Kidney tubule cell (primary cell): ENCODE results near the gene KIF3C.
"Not testable (repeated sequence)": the region's sequence is repeated elsewhere in the genome, so short reads cannot be mapped to it uniquely, and the experiment has no call there.

ENCODE experiments used
- DNase-seq: peaks from one replicate; pipeline ENCODE4 v3.0.0-alpha.2; 2018; ENCODE audit warnings: low spot score

Gene KIF3C

DNA sequence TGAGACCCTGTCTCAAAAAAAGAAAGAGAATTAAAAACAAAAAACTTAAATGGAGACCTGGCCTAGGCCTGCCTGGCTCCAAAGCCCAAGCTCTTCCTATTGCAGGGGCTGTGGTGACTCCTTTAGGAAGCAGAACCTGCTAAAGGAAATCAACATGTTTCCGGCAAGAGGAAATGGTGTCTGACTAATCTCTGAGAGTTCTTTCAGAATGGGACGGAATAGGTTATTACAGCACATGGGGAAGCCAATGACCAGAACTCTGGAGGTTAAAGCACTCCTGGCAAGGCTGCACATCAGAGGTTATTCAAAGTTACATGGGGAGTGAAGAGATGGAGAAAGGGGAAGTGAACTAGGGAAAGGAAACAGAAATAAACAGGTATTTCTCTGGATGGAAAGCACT lies 21.4 kb downstream of the KIF3C start:
- DNase-seq = peak; percentile 77

DNA sequence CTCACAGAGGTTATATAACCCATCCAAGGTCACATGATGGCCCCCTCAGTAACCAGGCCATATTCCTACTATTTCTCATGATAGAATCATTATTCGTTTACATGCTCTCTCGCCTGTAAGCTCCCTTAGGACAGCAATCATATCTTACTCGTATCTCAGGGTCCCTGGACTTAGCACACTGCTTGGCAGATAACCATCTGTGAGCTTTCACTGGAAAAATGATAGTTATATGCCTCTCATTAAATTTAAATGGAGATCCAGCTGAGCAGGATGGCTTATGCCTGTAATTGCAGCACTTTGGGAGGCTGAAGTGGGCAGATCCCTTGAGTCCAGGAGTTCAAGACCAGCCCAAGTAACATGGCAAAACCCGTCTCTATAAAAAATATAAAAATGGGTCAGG lies 21.9 kb downstream of the KIF3C start:
- no peak for DNase-seq

DNA sequence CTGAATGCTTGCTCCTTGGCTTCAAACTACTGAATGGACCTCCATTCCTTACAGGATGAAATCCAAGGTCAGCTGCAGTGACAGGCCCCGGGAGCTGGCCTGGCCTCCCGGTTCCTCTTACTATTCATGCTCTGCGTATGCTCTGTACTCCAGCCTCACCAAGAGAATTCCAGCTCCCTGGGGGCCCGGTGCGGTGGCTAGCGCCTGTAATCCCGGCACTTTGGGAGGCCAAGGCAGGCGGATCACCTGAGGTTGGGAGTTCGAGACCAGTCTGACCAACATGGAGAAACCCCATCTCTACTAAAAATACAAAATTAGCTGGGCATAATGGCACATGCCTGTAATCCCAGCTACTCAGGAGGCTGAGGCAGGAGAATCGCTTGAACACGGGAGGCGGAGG lies 23.7 kb downstream of the KIF3C start:
- DNase-seq = not testable (repeated sequence)

DNA sequence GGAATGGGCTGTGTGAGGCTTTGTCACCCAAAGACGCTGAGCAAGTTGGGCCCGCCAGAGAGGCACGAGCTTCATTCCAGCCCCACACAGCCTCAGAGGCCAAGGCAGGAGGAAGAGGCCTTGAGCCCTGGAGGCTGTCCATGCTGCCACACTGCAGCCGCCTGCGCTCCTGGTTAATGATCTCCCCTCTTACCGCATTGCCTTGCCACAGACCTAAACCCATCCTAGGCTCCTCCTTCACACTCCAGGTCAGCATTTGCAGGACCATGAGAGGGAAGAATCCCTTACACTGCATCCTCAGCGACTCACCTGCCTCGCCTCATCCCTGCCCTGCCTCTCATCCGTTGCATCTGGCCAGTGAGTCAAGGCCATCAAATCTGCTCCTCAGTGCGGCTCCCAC lies 24.6 kb downstream of the KIF3C start:
- peak; percentile 85 for DNase-seq

DNA sequence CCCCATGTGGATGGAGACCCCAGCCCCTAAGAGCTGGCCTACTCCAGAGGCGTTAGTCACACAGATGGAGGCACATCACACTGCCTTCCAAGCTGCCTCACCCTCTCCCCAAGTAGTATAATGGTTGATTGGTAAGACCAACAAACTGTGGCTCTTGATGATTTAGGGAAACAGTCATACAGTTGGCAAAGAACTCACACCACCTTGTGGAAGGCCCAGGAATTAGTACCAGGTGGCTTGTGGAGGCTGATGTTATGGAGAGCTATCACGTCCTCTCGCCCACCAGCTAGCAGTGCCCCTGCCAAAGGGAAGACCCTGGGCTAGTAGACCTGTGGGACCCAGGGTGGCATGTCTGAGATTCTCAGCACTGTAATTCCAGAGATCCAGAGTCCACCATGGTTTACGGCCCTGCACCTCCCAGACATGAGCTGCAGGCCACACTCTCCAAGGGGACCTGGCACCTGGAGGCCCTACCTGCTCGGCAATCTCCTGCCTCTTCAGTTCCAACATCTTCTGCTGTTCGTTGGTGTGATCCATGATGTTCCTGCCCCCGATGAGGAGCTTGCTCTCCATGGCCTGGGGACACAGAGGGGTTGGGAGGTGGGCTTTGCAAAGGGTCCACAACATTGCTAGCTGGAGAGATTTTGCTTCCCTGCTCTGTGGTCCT lies 26.3 kb downstream of the KIF3C start:
- DNase-seq = no peak

DNA sequence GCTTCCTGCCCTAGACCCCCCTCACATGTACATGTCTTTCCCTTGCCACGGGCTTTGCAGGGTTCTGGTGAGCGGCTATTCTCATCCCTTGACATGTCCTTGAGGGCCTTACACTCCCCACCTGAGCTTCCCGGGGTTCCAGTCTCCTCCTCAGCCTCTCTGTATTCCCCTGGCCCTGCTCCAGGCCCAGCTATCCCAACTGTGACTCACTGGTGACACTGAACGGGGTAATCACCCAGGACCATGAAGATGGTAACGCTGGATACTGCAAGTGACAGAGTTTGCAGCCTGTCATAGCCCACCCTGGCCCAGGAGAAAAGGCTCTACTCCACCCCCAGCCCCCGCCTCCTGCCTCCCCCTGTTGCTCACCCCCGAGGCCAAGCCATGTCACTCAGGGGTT lies 27.3 kb downstream of the KIF3C start:
- DNase-seq = peak; percentile 59

DNA sequence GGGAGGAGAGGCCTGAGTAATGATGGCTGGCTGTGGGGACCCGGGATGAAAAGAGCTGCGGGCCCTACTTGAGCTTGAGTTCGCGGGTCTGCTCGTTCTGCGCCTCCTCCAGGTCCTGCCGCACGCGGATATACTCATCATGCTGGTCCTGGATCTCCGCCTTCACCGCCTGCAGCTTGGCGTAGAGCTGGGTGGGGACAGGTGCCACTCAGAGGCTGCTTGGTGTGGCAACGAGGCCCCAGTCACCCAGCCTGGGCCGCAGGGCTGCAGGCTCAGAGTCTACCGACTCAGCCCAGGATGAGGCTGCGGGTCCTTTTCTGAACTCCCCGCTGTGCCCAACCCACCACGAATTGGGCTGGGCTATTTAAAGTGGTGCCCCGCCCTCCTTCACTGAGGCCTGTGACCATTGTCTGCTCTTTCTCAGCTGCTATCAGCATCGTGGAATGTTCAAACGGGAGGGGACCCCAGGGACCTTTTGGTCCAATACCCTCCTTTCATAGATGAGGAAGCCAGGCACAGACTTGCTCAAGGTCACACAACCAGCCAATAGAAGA lies 28.0 kb downstream of the KIF3C start:
- DNase-seq = no peak

DNA sequence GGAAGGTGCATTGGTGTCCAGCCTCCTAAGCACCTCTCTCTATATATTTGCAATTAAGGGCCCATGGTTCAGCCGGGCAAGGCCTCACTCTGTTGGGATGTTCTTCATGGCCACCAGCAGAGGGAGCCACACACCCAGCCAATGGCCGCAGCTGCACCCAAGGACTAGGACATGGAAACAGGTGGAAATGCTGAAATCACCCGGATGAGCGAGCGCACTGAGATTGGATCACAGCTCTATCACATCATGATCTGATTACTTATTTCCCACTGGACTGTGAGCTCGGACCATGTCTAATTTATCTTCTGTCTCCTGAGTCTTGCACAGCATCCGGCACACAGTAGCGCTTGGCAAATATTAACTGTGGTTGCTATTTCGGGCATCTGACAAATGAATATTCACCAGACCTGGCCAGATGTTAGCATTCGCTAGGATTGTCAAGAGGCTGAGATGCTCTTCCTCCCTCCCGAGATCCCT lies 31.2 kb downstream of the KIF3C start:
- peak; percentile 98 for DNase-seq

DNA sequence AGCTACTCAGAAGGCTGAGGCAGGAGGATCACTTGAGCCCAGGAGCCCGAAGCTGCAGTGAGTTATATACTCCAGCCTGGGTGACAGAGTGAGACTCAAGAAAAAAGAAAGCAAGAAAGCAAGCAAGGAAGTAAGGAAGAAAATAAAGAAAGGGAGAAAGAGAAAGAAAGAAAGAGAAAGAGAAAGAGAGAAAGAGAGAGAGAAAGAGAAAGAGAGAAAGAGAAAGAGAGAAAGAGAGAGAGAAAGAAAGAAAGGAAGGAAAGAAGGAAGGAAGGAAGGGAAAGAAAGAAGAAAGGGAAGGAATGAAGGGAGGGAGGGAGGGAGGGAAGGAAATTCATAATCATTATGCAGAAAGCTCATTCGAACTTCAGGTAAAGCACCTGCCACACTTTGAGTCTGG lies 33.9 kb downstream of the KIF3C start:
- DNase-seq = no peak

DNA sequence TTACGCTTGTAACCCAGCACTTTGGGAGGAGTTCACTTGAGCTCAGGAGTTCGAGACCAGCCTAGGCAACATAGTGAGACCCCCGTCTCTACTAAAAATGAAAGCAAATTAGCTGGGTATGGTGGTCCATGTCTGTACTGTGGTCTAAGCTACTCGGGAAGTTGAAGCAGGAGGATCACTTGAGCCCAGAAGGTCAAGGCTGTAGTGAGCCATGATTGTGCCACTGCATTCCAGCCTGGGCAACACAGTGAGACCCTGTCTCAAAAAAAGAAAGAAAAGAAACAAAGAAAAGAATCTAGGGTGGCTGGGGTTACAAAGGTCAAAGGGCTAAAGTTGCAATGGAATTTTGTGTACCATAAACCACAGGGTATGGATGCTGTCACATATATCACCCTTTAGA lies 41.3 kb downstream of the KIF3C start:
- DNase-seq = no peak

DNA sequence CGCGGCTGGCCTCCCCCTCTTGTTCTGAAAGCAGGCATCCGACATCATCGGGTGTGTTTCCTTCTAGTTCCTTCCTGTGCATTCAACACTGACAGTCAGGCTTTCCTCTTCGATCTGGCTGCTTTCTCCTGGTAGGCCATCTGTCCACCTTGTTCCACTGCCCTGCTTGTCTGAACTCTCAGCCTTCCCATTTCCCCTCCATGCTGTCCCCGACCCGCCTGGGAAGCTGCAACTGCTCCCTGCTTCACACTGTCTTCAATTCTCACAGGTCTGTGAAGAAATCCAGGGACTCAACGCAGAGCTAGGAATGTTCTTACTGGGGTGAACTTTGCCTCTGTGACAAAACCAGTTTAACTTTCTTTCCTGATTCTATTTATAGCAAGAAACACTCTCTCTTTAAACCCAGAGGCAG lies 43.0 kb downstream of the KIF3C start:
- no peak for DNase-seq

DNA sequence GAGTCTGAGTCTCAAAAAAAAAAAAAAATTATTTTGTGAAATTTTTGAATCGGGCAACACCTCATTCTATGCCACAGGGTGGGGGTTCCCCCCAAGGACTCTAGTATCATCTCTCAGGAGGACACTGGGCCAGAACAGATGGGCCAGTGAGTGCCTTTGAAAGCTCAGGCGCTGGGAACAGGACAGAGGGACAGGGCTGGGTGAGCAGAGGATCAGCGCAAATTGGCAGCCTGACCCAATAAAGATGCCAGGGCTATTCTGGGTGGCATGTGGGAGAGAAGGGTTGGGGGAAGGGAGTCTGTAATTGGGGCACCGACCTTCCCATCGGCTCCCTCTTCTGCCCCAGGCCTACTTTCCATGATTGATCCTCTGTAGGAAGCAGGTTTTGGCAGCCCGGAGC lies 44.0 kb downstream of the KIF3C start:
- DNase-seq = no peak

DNA sequence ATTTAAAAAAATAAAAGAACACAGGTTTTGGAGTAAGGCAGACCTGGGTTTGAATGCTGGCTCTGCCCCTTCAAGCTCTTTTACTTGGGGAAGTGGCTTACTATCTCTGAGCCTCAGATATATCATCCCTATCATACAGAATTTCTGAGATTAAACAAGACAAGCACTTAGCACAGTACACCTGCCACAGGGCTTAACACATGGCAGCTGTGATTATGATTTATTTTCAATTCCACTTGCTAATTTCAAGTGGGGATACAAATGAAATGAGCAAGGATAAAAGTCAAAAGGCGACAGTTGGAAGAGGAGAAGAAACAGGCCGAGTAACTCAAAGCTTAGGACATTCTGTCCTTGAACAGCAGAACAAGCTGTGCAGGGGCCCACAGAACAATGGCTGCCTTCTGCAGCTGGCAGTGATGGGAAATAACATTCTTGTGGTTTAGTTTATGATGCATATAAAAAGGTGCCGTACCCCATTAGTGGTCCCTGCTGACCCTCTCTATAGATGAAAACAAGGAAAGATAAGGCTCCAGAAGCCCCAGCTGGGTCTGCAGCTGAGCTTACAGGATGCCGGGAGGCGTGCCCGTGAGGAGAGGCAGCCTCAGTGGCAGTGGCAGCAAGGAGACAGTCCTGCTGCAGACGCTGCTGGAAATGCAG lies 45.3 kb downstream of the KIF3C start:
- DNase-seq = no peak

DNA sequence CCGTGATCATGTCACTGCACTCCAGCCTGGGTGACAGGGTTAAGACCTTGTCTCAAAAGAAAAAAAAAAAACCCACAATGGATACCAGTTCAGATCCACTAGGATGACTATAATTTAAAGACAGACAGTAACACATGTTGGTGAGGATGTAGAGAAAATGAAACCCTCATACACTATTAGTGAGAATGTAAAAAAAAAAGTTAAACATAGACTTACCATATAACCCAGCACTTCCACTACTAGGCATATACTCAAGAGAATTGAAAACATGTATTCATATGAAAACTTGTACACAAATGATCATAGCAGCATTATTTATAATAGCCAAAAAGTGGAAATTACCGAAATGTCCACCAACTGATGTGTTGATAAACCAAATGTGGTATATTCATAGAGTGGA lies 48.7 kb downstream of the KIF3C start:
- DNase-seq = no peak

DNA sequence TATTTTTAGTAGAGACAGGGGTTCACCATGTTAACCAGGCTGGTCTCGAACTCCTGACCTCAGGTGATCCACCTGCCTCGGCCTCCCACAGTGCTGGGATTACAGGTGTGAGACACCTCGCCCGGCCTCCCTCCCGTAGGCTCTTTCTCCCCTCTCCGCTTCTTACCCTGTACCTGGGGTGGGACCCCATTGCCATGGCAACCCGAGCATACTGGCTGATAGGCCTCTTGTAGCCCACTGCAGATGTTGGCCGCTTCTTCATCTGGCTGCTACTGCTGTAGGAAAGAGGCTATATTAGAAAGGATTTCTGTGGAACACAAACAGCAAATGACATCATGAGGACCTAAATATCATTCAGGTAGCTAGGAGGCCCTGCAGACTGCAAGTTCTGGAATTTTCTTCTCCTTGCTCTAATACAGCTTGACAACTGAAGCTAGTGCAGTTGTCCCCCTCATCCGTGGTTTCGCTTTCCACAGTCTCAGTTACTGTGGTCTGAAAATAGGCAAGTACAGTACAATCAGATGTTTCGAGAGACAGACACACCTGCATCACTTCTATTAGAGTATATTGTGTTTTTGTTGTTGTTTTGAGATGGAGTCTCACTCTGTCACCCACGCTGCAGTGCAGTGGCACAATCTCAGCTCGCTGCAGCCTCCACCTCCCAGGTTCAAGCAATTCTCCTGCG lies 52.4 kb downstream of the KIF3C start:
- no peak for DNase-seq

DNA sequence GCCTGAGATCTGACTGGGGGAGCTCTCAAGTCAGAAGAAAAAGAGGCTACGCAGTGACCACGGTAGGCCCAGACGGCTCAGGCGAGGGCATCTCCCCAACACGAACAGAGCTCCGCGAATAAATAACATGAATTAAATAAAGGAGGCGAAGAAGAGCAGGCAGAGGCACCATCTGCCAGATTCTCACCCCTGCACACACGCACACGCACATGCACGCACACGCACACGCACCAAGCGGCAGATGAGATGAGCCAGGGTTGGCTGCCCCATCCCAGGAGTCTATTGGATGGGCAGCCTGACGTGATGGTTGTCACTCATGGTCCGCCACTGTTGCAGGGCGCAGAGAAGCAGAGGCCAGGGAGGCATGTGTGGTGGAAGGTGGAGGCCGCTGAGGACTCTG lies 53.6 kb downstream of the KIF3C start:
- DNase-seq = no peak

DNA sequence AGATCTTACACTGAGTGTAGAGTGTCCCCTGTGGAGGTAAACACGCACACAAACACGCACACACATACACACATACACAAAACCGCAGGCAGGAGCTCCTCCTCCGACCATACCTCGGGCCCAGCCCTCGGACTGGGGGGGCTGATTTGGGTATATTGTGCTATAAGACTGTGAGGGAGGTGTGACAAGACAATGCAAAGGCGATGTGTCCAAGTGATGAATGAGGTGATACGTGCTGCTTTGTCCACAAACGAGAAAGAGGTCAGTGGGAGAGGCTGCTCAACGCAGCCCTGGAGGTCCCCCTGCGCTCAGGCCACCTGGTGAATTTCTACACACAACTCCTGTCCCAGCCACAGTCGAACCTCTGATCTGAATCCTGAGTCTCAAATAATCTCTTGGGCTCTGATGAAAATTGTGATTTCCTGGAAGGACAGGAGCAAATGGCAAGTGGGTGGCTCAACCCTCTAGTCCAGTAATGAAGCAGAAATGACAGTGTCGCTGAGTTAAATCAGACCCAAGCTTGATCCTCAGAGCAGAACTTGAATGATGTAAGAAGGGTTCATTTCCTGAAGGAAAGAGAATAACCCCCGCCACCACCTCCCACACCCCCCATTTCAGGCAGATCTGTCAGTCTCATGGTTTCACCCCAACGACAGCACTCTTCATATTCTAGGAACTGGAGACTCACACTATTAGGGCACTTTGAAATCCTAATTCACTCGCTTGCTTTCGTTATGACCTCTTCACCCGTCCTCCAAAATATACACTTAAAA lies 55.1 kb downstream of the KIF3C start:
- no peak for DNase-seq

DNA sequence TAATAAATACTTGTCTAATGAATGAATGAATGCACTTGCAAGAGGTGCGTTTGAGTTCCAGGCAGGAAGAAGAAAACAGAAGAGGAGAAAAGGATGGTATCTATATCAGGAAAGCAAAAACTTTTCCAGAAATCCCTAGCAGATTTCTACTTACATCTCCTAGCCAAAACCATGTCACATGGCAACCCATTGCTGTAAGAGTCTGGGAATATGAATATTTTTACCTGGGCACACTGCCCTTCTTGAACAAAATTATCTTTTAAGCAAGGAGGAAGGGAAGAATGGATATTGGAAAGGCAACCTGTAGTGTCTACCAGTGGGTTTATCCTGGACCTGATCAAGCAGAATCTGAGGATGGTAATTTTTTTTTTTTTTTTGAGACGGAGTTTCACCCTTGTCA lies 59.8 kb downstream of the KIF3C start:
- no peak for DNase-seq

DNA sequence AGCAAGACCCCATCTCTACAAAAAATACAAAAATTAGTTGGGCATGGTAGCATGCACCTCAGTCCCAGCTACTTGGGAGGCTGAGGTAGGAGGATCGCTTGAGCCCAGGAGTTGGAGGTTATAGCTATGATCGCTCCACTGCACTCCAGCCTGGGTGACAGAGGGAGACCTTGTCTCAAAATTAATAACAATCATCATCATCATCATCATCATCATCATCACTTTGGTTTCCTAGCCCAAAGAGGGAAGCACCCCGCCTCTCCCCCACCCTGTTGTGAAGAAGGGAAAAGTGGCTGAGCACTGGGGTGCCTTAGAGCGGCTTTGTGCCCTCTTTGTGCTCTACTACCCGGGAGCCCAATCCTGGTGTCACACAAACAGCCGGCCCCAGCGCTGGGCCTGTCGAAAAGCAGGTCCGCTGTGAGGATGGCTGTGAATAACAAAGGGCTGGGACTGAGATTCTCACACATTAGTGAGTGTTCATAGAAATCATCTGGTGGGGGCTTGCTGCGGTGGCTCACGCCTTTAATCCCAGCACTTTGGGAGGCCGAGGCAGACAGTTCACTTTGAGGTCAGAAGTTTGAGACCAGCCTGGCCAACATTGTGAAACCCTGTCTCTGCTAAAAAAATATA lies 61.4 kb downstream of the KIF3C start:
- no peak for DNase-seq

DNA sequence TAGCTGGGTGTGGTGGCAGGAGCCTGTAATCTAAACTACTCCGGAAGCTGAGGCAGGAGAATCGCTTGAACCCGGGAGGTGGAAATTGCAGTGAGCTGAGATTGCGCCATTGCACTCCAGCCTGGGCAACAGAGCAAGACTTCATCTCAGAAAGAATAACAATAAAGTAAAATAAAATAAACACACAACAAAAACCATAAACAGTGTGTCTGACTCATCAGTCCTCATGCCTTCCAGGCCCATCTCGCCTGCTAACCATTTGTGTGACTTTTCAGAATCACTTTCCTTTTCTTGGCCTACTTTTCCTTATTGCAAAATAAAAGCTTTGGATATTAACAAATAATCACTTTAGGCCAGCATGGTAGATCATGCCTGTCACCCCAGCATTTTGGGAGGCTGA lies 62.0 kb downstream of the KIF3C start:
- no peak for DNase-seq

DNA sequence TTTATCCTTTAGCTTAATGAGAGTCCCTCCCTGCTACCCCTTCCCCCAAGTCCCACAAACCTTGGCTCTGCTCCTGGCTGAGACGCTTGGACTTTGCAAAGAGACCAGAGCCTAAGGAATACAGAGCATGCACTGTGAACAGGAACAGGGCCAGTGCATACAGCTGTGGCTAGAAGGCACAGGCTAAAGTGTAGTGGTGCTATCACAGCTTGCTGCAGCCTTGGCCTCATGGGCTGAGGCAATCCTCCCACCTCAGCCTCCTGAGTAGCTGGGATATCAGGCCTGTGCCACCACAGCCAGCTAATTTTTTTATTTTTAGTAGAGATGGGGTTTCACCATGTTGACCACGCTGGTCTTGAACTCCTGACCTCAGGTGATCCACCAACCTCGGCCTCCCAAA lies 64.5 kb downstream of the KIF3C start:
- DNase-seq = no peak

DNA sequence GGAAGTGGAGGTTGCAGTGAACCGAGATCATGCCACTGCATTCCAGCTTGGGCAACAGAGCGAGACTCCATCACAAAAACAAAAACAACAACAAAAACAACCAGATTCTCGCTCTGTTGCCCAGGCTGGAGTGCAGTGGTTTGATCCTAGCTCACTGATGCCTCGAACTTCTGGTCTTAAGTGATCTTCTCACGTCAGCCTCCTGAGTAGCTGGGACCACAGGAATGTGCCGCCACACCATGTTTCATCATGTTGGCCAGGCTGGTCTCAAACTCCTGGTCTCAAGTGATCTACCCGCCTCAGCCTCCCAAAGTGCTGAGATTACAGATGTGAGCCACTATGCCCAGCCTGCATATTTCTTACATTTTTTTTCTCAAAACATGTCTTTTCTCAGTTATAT lies 64.9 kb downstream of the KIF3C start:
- DNase-seq = not testable (repeated sequence)
